NOMO-1 treated with dmso at 0.1 percent for 144 hours (cell line): ENCODE measurements around the gene EMILIN1.
"Not testable (repeated sequence)": the region's sequence is repeated elsewhere in the genome, so short reads cannot be mapped to it uniquely, and the experiment has no call there.

Experiments
- DNase-seq: peaks from one replicate; lab custom pipeline; 2025; ENCODE audit not compliant: unreplicated experiment; lab: John Stamatoyannopoulos, UW

EMILIN1 gene

GRCh38 chr2:27092696-27093429 lies 14.4 kb downstream of the EMILIN1 start:
- DNase-seq = no peak

- no peak for DNase-seq
Observed at GRCh38 chr2:27093430-27094352, 15.3 kb downstream of the EMILIN1 start.

GRCh38 chr2:27094353-27094984 lies 16.1 kb downstream of the EMILIN1 start:
- DNase-seq = no peak

GRCh38 chr2:27095427-27095744 lies 17.0 kb downstream of the EMILIN1 start:
- no peak for DNase-seq

DNA sequence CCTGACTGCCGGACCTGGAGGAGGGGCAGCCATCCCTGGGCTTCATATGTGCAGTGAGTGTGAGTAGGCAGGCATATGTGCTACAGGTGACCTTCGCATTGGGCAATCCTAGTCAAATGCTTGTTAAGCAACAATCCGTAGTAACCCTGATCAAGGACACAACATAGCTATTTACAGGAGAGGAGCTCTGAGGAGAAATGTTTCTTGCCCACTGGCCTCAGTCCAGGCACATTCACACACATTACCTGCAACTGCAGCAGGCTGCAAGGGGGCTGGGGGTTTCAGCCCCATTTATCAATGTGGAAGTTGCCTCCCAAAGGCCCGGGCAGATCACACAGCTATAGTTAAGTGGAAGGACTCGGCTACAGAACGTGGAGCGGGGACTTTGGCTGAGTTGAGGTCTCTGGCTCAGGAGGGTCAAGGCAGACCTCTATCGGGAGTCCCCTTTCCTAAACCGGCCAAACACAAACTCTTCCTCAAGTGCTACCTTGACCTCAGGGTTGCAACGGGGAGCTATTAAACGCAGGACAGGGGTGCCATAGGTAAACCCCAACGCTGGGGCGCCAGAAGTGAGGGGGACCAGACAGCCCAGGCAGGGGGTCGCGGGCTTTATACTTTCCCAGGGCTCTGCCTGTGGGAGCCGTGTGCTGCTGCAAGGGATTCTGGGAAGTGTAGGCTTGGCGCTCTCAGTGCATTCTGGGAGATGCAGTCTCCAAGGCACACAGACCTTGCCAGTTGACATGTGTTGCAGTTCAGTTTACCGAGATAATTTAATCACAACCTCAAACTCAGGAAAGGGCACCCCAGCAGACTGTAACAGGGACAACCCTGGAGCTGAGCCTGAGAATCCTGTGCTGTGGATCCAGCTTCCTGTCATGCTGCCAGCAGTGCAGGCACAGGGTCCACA lies 17.6 kb downstream of the EMILIN1 start:
- DNase-seq = no peak

GRCh38 chr2:27096748-27097297 lies 18.4 kb downstream of the EMILIN1 start:
- no peak for DNase-seq

- no peak for DNase-seq
Observed at GRCh38 chr2:27097341-27097740, 18.9 kb downstream of the EMILIN1 start.

DNA sequence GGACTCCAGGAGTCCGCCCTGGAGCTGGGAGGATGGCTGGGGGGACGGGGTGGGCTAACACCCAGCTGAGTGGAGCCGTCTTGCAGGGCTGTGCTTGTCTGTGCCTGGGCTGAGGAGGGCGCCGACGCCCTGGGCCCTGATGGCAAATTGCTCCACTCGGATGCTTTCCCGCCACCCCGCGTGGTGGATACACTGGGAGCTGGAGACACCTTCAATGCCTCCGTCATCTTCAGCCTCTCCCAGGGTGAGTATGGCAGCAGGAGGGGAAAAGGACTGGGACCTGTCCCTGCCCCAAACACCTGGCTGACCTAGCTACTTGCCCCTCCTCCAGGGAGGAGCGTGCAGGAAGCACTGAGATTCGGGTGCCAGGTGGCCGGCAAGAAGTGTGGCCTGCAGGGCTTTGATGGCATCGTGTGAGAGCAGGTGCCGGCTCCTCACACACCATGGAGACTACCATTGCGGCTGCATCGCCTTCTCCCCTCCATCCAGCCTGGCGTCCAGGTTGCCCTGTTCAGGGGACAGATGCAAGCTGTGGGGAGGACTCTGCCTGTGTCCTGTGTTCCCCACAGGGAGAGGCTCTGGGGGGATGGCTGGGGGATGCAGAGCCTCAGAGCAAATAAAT lies 21.0 kb downstream of the EMILIN1 start:
- no peak for DNase-seq

GRCh38 chr2:27100036-27100435 lies 21.6 kb downstream of the EMILIN1 start:
- no peak for DNase-seq

DNA sequence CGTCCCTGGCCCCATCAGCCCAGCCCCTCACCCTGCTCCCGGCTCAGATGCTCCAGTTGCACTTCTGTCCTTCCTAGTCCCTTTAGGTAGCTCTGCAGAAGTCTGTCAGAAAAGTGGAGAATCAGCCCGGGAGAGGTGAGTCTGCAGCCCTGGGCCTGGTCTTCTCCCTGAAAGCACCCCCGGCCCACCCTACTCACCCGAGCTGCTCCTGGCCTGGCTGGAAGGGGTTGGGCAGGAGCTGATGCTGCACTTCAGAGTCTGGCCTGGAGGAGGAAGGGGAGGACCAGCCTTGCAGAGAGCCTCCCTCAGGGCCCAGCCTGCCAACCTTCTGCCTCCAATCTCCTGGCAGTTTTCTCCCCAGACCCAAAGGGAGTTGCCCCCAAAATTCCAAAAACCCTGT lies 23.9 kb downstream of the EMILIN1 start:
- DNase-seq = no peak

DNA sequence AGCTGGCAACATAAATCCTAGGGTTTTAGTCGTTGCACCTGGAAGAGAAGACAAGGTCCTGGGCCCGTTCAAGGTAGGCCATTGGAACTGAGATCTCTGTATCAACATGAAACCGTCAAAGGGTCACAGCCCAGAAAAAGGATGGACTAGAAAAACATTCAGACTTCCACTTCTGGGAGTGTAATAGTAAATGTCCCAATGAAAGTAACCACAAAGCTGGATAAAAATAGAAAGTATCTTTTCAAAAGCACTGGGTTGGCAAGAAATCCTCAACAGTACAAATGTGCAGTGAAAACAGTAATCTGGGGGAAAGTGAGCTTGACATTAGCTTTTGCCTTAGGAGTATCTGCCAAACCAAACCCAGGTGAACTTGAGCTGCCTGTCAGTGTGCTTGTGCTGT lies 27.6 kb downstream of the EMILIN1 start:
- DNase-seq = no peak

DNA sequence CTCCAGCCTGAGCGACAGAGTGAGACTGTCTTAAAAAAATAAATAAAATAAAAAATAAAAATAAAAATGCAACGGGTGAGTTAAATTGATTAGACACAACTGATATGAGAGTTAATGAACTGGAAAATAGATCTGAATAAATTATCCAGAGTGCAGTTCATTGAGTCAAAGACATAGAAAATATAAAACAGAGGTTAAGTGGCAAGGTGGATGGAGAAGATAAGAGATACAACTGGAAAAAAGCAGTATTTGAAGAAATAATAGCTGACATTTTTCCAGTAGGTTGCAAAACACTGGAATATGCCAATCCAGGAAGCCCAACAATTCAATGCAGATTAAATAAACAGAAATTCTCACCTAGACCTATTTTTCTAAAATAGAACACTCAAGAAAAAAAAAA lies 29.8 kb downstream of the EMILIN1 start:
- no peak for DNase-seq

DNA sequence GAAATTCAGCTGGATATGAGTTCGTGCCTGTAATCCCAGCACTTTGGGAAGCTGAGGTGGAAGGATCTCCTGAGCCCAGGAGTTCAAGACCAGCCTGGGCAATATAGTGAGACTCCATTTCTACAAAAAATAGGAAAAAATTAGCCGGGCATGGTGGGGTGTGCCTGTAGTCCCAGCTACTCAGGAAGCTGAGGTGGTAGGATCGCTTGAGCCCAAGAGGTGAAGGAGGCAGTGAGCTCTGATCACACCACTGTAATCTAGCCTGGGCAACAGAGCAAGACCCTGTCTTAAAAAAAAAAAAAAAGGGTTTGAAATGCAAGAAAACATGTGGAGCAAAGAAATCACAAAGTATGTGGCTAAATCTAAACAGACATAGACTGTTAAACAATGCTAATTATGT lies 30.7 kb downstream of the EMILIN1 start:
- no peak for DNase-seq

DNA sequence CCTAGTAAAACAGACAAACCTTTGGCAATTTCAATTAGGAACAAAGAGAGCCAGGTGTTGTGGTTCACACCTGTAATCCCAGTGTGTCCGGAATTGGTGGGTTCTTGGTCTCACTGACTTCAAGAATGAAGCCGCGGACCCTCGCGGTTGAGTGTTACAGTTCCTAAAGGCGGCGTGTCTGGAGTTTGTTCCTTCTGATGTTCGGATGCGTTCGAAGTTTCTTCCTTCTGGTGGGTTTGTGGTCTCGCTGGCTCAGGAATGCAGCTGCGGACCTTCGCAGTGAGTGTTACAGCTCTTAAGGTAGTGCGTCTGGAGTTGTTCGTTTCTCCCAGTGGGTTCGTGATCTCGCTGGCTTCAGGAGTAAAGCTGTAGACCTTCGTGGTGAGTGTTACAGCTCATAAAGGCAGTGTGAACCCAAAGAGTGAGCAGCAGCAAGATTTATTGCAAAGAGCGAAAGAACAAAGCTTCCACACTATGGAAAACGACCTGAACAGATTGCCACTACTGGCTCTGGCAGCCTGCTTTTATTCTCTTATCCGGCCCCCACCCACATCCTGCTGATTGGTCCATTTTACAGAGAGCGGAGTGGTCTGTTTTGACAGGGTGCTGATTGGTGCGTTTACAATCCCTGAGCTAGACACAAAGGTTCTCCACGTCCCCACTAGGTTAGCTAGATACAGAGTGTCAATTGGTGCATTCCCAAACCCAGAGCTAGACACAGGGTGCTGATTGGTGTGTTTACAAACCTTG lies 32.4 kb downstream of the EMILIN1 start:
- DNase-seq = not testable (repeated sequence)

DNA sequence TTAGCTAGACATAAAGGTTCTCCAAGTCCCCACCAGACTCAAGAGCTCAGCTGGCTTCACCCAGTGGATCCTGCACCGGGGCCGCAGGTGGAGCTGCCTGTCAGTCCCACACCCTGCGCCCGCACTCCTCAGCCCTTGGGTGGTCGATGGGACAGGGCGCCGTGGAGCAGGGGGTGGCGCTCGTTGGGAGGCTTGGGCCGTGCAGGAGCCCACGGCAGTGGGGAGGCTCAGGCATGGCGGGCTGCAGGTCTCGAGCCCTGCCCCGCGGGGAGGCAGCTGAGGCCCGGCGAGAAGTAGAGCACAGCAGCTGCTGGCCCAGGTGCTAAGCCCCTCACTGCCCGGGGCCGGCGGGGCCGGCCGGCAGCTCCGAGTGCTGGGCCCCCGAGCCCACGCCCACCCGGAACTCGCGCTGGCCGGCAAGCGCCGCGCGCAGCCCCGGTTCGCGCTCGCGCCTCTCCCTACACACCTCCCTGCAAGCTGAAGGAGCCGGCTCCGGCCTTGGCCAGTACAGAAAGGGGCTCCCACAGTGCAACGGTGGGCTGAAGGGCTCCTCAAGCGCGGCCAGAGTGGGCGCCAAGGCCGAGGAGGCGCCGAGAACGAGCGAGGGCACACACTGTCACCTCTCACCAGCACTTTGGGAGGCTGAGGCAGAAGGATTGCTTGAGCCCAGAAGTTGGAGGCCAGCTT lies 33.1 kb downstream of the EMILIN1 start:
- not testable (repeated sequence) for DNase-seq

- DNase-seq = no peak
Observed at GRCh38 chr2:27115519-27115918, 37.1 kb downstream of the EMILIN1 start.

GRCh38 chr2:27117995-27118524 lies 39.6 kb downstream of the EMILIN1 start:
- no peak for DNase-seq

GRCh38 chr2:27118525-27119329 lies 40.3 kb downstream of the EMILIN1 start, which contains the start of gene CGREF1:
CGREF1 (minus strand) TSS chr2:27119128; CDS start chr2:27104366, 14,762 bp downstream.
- DNase-seq = no peak
